HPDE6-E6E7 (cell line): Measurements from ENCODE around the gene MTREX.

Experiments used
- DNase-seq: peaks from one replicate; pipeline ENCODE4 v3.0.0; 2011; ENCODE audit warnings: missing footprints; ENCODE audit errors: extremely low spot score

MTREX gene

DNA sequence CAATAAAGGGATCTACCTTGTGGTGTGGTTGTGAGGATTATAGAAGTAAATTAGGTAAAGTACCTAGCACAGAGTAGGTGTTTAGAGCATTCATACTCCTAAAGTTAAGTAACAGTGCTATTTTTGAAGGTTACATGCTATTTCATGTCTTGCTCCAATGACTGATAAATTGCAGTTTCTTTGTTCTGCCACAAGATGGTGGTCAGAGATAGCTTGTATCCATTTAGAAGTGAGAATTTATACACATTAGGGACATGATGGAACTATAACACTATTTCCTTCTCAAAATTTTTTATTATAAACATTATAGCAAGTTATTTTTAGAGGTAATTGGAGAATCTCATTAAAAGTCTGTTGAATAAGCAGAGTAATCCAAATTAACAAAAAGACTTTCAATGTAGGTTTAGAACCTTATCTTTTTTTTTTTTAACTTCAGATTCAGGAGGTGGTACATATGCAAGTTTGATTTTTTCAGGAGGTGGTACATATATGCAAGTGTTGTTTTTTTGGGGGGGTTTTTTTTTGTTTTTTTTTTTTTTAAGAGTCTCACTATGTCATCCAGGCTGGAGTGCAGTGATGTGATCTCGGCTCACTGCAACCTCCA is 17.1 kb downstream of the MTREX start:
- no peak for DNase-seq

- DNase-seq, result no peak
Measured at GRCh38 chr5:55325621-55326020, 17.8 kb downstream of the MTREX start.

- DNase-seq, result no peak
Measured at GRCh38 chr5:55327281-55327680, 19.5 kb downstream of the MTREX start.

- no peak for DNase-seq
Measured at GRCh38 chr5:55331321-55331720, 23.5 kb downstream of the MTREX start.

GRCh38 chr5:55333017-55333416 is 25.2 kb downstream of the MTREX start:
- DNase-seq, result no peak

GRCh38 chr5:55333811-55334210 is 26.0 kb downstream of the MTREX start:
- DNase-seq, result no peak

DNA sequence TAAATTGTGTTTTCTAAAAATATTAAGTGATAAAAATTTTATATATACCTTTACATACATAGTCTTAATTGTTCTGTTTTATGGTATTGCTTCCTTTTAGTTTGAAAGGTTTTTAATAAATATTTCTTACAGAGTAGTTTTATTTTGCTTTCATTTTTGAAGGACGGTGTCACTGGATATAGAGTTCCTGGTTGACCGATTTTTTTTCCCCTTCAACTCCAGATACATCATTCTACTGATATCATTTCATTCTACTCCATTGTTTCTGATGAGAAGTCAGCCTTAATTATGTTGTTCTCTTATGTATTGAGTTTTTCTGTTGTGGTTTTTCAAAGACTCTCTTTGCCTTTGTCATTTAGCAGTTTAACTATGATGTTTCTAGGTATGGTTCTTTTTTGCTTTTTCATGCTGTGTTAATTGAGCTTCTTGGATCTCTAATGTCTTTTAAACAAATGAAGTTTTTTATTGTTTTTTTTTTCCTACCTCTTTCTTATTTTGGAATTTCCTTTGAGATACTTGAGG is 30.4 kb downstream of the MTREX start:
- DNase-seq, result no peak

GRCh38 chr5:55338810-55339243 is 31.0 kb downstream of the MTREX start:
- no peak for DNase-seq

- no peak for DNase-seq
Measured at GRCh38 chr5:55343107-55343506, 35.3 kb downstream of the MTREX start.

GRCh38 chr5:55343609-55344008 is 35.8 kb downstream of the MTREX start:
- DNase-seq, result no peak

DNA sequence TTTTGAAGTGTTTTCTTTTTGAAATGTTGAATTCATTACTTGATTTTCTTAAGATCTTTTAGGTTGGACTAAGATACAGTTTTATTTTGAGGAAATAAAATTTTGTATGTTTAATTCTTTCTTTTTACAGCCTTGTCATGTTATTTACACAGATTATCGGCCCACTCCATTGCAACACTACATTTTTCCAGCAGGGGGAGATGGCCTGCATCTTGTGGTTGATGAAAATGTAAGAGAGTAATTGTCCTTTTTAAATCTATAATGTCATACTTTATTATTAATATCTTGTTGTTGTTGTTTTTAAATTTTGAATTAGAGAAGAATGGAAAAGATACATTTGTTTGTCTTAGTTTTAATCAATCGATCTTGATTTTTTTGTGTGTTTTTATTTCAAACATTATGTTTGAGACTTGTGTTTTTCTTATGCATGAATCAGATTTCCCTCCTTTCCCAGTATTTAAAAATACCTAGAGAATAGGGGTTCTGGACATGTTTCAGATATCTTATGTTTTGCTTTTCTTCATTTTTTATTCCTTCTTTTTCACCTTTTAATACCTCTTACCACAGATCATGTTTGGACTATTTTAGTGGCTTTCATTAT is 36.7 kb downstream of the MTREX start:
- peak; percentile 14 for DNase-seq

GRCh38 chr5:55345327-55345726 is 37.5 kb downstream of the MTREX start:
- DNase-seq, result no peak

GRCh38 chr5:55347786-55348185 is 40.0 kb downstream of the MTREX start:
- no peak for DNase-seq

GRCh38 chr5:55350754-55351153 is 43.0 kb downstream of the MTREX start:
- no peak for DNase-seq

DNA sequence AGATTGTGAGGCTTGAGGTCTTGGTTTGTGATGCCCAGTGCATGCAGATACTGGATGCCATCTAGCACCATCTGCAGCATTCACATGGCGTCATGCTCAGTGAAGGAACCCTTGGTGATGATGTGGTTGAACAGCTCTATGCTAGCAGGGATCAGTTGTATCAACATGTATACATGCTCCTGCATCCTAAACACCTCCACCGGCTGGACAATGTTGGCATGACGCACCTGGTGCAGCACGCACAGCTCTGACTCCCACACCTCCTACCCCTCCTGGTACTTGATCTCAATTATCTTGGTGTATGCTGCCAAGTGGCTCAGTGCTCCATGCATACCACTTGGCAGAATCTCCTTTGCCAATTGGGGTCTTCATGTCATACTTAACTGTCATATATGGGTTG is 49.1 kb downstream of the MTREX start:
- no peak for DNase-seq

DNA sequence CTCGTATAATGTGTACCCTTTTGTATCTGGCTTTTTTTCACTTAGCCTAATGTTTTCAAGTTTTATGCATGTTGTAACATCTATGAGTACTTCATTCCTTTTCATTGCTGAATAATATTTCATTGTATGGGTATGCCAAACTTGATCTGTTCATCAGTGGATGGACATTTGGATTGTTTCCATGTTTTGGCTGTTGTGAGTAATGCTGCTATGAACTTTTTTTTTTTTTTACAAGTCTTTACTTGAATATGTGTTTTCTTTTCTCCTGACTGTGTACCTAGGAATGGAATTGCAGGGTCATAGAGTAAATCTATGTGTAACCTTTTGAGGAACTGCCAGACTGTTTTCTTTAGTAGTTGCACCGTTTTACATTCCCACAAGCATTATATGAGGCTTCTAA is 52.4 kb downstream of the MTREX start:
- no peak for DNase-seq

- no peak for DNase-seq
Measured at GRCh38 chr5:55363856-55364255, 56.1 kb downstream of the MTREX start.

GRCh38 chr5:55364537-55365055 is 56.8 kb downstream of the MTREX start:
- no peak for DNase-seq

GRCh38 chr5:55370291-55370925 is 62.6 kb downstream of the MTREX start:
- no peak for DNase-seq

- DNase-seq, result no peak
Measured at GRCh38 chr5:55371145-55371544, 63.4 kb downstream of the MTREX start.

GRCh38 chr5:55372130-55372925 is 64.5 kb downstream of the MTREX start:
- no peak for DNase-seq

- DNase-seq, result no peak
Measured at GRCh38 chr5:55377810-55378209, 70.0 kb downstream of the MTREX start.
